NCI-H226 (cell line): ENCODE measurements around the gene ZNF384.
A peak's percentile ranks its signal among the peaks of the same experiment; 100 is the strongest.

Experiments
- DNase-seq: peaks from one replicate; pipeline ENCODE4 v3.0.0-alpha.2; 2015

Gene ZNF384

DNA sequence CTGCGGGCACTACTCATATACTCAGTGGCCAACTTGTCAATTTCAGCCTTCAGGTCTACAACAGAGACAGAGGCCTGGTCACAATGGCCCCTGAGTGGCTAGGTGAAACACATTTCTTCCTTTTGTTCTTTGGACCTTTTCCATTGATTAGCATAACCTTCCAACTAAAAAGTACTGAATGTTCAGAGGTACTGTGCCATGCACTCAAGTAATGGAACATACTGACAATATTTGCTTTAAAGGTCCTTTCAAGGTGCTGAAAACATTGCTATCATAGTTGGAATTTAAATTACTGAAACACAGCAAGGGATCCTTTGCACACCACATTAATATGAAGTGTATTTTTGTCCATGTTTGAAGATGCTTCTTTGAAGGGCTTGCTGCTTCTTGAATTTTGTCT, 35.8 kb downstream of the ZNF384 start:
- DNase-seq = no peak

DNA sequence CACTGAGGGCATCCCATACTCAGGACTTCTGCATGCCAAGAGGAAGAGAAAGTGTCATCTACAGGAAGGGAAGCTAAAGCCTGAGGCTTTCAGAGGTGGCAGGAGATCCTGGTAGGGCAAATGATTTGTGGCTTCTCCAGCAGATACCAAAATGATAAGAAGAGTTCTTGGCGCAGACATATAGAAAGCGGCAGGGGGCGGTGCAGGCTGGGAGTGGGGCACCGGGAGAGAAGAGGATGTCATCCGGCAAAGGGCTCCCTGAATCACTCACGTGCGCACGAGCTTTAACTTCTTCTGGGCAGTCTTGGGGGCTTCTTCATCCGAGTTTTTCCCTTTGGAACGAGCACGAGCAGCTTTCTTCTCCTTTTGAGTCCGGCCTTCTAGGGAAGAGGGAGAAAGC, 36.8 kb downstream of the ZNF384 start:
- DNase-seq = no peak

DNA sequence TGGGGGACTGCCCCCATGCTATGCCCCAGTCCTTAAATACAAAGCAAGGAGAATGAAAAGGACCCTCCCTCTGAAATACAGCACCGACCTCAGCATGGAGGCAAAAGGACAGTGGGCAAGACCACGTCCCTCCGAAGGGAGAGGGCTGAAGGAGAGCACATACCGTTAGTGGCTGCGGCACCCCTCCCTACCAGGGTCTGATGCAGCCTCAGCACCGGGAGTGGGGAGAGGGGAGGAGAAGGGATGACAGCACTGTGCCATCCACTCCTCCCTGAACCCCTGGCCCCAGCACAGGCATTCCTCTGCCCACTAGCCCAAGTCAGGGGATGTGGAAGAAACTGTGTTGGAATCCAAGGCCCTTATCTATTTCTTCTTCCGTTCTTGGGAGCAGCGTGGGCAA, 38.3 kb downstream of the ZNF384 start:
- DNase-seq = no peak

DNA sequence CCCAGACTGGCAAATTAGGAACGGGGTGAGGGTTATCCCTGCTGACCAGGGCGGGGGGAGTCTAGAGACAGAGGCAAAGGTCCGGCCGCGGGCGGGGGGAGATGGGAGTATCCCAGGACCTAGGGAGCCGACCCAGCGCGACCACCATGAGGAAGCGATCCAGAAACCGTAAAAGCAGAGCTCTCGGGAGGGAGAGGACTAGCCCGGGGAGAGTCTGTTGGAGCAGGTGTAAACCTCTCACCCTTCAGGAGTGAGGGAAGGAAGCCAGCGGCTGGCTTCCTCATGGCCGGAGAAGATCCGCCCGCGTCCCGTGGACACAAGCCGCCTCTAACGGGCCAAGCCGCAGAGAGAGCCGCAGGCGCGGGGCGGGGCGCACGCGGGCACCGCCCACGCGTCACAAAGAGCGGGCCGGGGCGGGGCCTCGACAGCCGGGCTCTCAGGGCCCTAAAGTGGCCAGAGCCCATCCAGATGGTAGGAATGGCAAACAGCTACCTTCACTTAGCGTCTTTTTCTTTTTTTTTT, 42.0 kb downstream of the ZNF384 start, which contains the start of gene ACRBP:
Gene ACRBP (minus strand): TSS at position 350 of the 522 bp plus-strand sequence. CDS start 66 bp downstream, at position 284.
- DNase-seq = no peak

DNA sequence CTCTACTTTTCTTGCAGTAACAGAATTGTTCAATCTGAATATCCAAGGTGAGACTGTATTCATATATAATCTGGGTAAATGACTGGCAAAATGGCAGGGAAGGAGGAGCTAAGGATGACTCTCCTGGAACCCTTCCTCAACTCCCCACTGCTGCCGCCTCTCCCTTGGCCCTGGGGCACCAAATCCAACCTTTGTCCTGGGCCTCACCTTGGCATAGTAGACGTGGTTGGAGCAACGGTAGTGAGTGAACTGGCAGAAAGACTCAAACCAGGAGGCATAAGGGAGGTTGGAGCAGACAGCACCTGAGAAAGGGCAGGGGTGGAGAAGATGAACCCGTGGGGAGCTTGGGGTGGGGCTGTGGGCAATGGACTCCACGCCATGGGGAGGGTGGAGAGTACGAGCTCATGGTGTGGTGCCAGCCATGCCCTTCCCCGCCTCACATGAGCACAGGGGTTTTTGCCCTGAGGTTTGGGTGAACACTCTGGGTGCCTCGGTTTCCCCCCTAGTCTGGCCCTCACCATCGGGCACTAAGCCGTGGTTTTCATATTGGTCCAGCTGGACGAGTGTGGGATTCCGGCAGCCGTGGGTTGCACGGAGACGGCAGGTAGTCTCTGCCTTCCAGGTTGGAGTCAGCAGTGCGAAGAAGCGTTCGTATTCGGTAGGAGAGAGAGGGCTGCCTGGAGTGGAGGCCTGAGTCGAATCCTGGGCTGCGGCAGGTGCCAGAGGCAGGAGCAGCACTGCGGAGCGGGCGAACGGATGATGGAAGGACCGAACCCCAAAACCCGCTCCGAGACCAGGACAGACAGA, 42.7 kb downstream of the ZNF384 start:
- no peak for DNase-seq

DNA sequence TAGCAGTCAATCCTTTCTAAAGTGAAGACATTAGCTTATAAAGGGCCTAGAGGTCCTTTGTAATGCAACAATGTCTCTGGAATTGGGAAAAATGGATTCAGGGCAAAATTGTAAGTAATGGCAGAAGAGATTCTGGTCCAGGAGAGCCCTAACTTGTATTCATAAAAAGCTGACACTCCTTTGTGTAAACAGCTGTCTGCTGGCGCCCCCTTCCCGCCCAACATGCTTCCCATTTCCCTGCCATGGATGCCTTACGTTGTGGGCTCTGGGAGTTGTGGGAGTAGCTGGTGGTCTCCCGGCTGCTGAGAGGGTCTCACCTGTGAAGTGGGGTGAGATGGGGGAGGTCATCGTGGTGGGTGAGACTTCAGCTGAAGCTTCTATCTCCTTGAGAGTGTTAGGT, 44.3 kb downstream of the ZNF384 start:
- DNase-seq = no peak

DNA sequence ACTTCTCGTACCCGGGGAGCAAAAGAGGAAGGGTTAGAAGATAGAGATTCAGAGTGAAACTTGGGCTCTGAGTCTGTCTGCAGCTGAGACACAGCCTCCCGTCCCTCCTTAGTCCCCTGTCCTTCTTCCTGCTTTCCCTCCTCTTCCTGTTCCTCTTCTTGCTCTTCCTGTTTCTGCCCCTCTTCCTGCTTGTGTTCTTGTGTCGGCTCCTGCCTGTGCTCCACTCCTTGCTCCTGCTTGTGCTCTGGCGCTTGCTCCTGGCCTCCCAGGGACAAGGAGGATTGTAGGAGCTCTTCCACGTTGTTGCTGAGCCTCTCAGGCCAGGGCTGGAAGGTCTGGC, 44.9 kb downstream of the ZNF384 start:
- DNase-seq = no peak

DNA sequence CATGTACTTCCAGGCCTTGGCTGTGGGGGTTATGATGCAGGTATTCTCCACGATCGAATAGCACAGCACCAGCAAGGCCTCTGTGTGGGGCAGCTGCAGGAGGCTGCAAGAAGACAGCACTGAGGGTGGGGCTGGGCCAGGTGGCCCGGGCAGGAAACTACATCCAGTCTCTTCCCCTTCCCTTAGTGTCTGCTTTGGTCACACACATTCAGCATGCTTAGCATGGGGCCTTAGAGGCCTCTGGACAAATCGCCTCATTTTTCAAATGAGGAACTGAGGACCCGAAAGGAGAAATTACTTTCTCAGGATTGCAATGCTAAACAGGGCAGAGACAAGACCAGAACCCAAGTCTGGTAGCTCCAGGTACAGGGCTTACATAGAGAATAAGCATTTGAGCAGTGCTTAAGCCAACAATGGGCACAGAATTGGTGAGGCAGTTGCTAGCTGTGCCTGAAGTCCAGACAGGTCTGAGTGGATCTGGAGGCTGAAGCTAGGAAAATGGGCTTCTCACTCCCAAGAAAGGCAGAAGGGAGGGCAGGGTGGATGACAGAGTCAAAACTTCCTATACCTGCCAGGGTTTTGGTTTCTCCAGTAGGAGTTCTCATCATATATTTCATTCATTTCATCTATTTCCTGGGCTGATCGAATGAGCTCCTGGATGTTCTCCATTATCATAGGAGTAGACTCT, 45.5 kb downstream of the ZNF384 start:
- no peak for DNase-seq

DNA sequence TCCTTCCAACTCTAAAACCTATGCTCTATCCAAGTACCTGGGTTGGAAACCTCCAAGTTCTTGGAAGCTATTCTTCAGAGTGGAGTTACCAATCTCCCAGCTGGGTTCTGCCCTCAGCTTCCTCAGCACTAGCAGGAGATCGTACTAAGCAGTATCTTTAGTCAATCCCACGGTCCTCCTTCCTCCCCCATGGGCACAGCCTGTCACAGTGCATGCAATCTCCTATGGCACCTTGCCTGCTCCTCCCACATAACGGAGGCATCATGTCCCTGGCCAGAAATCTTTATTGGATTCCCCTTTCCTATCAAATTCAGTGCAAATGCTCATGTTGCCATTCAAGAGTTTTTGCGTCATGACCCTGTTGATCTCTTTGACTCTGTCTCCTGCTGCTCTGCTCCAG, 48.0 kb downstream of the ZNF384 start:
- DNase-seq = no peak

DNA sequence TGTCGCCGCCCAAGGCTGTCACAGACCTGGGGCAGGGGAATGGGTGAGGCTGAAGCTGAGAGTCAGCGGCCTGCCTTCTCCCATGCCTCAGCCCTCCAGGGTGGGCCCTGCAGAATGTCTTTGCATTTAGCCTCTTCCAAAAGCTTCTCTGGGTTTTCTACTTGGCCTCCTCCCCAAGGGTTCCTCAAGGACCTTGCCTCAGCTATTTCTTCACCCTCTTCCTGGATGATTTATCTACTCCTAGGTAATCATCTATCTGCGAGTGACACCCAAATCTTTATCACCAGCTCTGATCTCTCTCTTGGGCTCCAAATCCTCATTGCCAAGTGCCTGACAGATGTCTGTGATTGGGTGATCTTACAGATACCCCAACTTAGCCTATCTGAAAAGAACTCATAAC, 48.7 kb downstream of the ZNF384 start:
- DNase-seq = no peak

DNA sequence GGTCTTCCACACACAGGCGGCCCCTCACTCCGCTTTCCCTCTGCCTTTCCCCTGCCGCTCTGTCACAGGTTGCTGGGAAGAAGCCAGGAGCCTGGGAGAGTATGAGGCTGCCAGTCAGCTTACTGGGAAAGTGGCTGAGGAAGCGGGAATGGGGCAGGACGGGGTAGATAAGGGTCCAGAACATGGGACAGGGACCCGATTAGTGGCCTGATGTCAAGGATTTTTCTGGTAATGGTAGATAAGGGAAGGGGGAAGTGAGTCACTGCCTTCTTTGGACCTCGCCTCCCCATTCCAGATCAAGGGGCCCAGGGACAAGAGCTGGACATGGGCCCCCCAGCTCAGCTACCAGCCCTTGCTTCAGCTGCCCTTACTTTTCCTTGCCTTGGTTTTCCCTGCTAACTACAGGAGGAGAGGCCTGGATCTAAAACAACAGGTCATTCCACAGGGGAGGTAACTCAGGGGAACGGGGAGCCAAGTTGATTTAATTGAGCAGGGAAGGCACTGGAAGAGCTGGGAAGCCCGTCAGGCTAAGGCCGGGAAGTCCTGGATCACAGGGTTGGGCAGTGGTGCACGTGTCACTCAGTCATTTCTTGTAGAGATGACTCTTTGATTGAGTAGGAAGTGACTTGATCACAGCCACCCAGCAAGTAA, 49.9 kb downstream of the ZNF384 start:
- DNase-seq = no peak

DNA sequence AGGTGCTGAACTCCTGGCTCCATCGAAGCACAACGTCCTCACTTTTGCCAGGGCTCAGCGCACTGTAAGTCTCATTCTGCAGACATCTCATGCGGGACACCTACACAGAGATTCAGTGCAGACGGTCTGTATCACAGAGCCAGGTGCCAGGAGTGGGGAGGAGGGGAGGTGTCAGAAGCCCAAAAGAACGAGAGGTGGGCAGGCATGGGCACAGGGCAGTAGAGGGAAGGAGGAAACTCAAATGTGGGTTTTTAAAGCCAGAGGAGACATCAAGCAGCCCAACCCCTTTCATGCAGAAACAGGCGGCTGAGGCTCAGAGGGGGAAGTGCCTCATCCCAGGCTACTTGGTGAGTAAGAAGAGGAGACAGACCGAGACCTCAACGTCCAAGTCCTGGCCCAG, 50.9 kb downstream of the ZNF384 start:
- DNase-seq = no peak

DNA sequence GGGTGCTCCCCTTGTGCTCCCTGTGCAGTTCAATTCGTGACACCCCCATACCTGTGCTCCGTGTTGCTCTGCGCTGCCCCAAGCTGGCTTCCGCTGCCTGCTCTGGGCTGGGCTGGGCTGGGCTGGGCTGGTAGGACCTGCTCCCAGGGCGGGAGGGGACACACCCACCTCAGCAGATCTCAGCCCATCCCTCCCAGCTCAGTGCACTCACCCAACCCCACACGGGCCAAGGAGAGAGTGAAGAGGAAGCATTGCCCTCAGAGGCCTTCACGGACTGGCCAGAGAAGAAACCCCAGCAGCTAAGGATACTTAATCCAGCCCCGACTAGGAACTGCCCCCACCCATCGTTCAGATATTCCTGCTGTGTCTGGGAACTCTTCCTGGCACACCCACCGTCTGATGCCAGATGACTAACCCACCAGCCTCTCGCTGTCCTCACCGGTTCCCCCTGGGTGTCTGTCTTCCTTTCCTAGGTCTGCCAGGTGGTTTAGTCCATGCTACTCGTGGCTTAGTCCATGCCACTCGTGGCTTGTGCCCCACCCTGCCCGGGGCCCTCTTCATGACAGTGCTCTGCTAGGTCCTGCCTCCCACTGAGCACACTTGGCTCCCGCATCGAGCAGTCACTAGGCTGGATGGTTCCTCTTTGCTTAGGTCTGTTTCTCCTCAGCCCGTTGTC, 53.2 kb downstream of the ZNF384 start, which contains the start of gene LPAR5:
Gene LPAR5 (minus strand): TSS at position 104 of the 676 bp plus-strand sequence. CDS start 14,711 bp downstream, outside the sequence.
- peak; percentile 59 for DNase-seq

DNA sequence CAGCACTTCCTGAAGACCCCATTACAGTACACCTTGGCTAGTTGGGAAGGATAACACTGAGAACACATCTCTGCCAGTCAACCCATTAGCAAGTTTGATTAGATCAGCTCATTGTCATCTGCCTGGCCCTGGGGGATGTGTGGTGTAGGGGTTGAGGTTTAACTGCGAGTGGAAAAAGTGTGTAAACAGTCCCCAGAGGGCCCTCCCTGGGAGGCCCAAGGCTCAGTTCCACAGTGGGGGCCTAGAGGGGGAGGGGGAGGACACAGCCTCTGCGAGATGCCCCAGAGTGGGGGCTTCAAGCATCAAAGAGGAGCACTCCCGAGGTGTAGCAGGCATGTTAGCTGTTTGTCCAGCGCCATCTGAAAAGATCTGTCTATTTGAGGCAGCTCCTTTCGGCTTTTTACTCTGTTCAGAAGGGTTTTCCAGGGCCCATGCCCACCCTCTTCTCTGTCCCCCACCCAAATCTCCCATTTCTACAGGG, 53.8 kb downstream of the ZNF384 start:
- no peak for DNase-seq

DNA sequence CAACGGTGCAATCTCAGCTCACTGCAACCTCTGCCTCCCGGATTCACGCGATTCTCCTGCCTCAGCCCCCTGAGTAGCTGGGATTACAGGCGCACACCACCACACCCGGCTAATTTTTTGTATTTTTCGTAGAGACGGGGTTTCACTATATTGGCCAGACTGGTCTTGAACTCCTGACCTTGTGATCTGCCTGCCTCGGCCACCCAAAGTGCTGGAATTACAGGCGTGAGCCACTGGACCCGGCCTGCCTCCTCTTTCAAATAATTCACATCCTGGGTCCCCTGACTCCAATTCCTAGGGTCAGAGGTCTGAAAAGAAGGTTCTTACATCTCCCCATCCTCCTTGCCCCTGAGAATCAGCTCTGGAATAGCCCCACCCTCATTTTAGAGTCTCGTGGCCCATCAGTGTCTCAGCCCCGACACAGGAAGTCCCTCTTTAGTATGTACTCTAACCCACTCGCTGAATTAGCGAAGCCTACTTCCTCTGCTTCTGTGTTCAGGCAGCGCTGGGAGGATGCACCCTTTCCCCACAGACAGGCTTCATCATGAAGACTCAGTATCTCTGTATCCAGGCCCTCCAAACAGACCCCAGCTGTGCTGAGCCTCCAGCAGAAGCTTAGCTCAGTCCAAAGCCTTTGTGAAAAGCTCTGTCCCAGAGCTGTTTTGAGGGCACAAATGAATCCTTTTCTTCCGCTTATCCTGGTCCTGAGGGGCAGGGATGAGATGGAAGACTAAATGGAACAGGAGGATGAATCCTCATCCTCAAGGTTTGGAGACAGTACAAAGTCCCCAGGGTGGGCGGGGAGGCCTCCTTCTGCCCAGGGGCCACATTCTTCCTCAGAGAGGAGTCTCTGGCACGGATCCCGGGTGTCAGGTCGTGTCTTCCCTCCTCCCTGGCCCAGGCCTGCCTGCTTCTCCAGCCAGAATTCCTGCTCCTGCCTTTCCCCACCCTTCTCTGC, 56.9 kb downstream of the ZNF384 start:
- peak; percentile 51 for DNase-seq

DNA sequence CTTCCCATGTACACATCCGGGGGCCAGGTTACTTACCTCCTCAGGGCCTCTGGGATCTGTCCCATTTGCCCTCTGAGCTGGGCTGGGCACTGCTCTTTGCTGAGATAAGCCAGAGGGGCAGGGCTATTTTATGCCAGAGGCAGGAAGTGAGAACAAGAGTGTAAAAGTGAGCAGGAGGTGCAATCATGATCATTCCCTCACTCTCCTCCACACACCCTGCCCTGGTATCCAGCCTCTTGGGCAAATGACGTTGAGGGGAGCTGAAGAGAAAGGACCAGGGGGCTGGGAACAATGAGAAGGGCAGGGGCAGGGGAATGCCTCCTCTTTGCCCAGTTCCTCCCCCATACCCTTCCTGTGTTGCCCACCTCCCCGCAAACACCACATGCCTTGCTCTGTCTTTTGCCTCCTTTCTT, 57.6 kb downstream of the ZNF384 start:
- peak; percentile 18 for DNase-seq

DNA sequence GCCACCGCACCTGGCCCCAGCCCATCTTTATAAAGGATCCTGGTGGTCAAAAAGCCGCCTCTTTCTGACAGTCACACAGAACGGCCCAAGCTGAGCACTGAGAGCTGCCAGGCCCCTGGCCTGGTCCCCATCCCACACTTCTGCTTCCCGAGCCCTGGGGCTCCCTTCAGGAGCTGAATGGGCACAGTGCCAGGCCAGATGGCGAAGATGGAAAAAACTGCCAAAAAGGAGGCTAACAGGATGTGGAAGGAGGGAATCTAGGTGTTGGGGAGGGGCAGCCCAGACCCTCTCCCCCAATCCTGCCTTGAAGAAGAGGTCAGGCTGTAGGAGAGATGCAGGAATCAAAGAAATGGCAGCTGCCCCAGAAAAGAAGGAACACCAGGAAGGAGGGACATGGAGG, 58.4 kb downstream of the ZNF384 start:
- DNase-seq = no peak

DNA sequence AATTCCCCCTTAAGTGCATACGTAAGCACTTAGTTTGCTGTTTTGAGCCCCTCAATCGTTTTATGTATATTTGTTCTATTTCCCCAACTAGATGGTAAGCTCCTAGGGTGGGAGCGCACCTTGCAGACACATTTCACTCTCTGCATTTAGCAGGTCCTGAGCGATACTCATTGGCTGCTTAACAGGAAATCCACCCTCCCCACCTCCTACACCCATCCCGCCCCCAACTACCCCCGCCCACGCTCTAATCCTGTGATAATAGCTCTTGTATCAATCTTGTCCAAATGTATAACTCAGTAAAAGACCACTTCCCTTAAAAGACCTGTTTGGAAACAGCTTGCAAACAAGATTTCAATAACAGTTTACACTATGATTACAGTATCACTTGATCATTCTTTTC, 61.6 kb downstream of the ZNF384 start:
- no peak for DNase-seq

DNA sequence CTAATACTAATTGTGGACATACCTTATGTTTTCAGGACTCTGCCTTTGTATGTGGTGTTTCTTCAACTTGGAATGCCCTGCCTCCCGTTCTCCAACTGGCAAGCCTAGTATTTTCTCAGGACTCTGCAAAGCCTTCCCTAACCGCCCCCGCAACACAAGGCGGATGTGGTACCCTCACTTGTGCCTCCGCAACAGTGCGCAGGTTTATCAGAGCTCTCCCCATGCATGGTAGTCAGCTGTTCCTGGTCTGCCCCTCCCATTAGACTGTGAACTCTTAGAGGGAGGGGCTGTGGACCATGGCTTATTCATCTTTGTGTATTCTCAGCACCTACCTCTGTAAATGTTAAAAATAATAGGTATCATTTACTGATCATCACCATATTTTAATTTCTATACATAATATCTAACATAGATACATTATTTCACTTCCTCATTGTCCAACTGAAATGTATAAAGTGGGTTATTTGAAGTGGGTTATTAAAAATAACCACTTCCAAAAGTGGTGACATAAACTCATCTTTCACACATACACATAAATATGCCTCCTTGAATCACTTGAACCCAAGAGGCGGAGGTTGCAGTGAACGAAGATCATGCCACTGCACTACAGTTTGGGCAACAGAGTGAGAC, 62.4 kb downstream of the ZNF384 start:
- DNase-seq = no peak

DNA sequence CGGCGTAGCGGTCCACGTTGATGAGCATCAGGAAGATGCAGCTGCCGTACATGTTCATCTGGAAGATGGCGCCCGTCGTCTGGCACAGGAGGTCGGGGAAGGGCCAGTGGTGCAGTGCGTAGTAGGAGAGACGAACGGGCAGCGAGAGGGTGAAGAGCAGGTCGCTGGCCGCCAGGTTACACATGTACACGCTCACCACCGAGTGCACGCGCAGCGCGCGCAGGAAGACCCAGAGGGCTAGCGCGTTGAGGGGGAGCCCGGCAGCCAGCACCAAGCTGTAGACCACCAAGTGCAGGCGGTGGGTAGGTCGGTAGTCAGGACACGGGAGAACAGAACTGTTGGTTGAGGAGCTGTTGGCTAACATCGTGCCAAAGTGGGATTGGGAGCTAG, 68.3 kb downstream of the ZNF384 start:
- DNase-seq = no peak
